Endothelial cell of umbilical vein (primary cell): ENCODE results near the gene SART1. TPM values are rescaled to one million over a fixed set of nuclear protein-coding genes. Genes with fewer than 3 reads are reported as not detected.

Experiments used
- BruUV-seq: library from RNA; stranded (reverse); fragments of 400-500 nt; replicated peaks from 2 replicates; lab custom pipeline; 2021; lab: Mats Ljungman, UMichigan
- CTCF ChIA-PET: fragments of 300-600, 350-600 bp; sonication (Branson Sonifier 250); formaldehyde crosslinking; loops from one replicate; lab custom pipeline; 2021; ENCODE audit warnings: antibody characterized with exemption, inconsistent platforms; lab: Charles Lee
- POLR2A ChIA-PET: fragments of 300-600, 350-600 bp; sonication (Branson Sonifier 250); formaldehyde crosslinking; loops from one replicate; lab custom pipeline; 2021; ENCODE audit warnings: antibody characterized with exemption, inconsistent platforms; lab: Charles Lee
- DNase-seq: peaks from one replicate; pipeline ENCODE4 v3.0.0-alpha.2; 2011; ENCODE audit warnings: low read depth, low spot score
- FAIRE-seq: peaks from 2 replicates; lab custom pipeline; 2011; peaks lifted over from hg19 to GRCh38; lab: Jason Lieb, UNC
- H2AFZ ChIP-seq: 2 replicates; pipeline ENCODE4 v1.6.0; 2012; ENCODE audit warnings: low read depth, low read length, control low read depth, inconsistent platforms
- H3K27ac ChIP-seq: 2 replicates; pipeline ENCODE4 v1.5.1; 2011; ENCODE audit warnings: low read depth, mild to moderate bottlenecking, control low read depth, low read length, moderate library complexity; ENCODE audit not compliant: insufficient read depth
- H3K27me3 ChIP-seq, 2 experiments: 2 replicates each; pipeline versions ENCODE4 v1.6.0 to v1.6.1; 2011; ENCODE audit warnings: low read length in 2 of 2, mixed read lengths in 1 of 2; ENCODE audit not compliant: control insufficient read depth in 2 of 2, insufficient read depth in 2 of 2
- H3K36me3 ChIP-seq, 2 experiments: 2 replicates in 1 of 2; 3 replicates in 1 of 2; pipeline ENCODE4 v1.5.1; 2011; ENCODE audit warnings: low read length in 2 of 2, mild to moderate bottlenecking in 1 of 2, moderate library complexity in 1 of 2; ENCODE audit not compliant: control insufficient read depth in 2 of 2, insufficient read depth in 2 of 2; ENCODE audit errors: extremely low read depth in 1 of 2
- H3K4me1 ChIP-seq: 3 replicates; pipeline ENCODE4 v1.5.1; 2011; ENCODE audit warnings: mild to moderate bottlenecking, low read length; ENCODE audit not compliant: control insufficient read depth, insufficient read depth; ENCODE audit errors: extremely low read depth
- H3K4me2 ChIP-seq: 2 replicates; pipeline ENCODE4 v1.6.1; 2011; ENCODE audit warnings: low read length, control low read depth, mixed read lengths; ENCODE audit not compliant: insufficient read depth
- H3K4me3 ChIP-seq, 3 experiments: fragments of 200-600 bp in 1 of 3; sonication (generic), shearing (Covaris generic) in 1 of 3; replicated peaks in 1 of 3; 2 replicates each; pipeline ENCODE4 v1.5.1; 2011 to 2016; ENCODE audit warnings: control low read depth in 3 of 3, low read length in 3 of 3, mild to moderate bottlenecking in 2 of 3, inconsistent platforms in 1 of 3, low read depth in 1 of 3, moderate library complexity in 1 of 3; ENCODE audit not compliant: insufficient read depth in 1 of 3
- H3K79me2 ChIP-seq: 2 replicates; pipeline ENCODE4 v1.6.0; 2012; ENCODE audit warnings: low read length, inconsistent platforms; ENCODE audit not compliant: control insufficient read depth, insufficient read depth
- H3K9ac ChIP-seq: replicated peaks from 2 replicates; pipeline ENCODE3; 2011; ENCODE audit warnings: low read length, control low read depth; ENCODE audit not compliant: insufficient read depth; ENCODE audit errors: extremely low read depth
- H3K9me1 ChIP-seq: replicated peaks from 3 replicates; pipeline ENCODE4 v1.6.0; 2011; ENCODE audit warnings: mild to moderate bottlenecking, low read length; ENCODE audit not compliant: control insufficient read depth, insufficient read depth; ENCODE audit errors: extremely low read depth
- H3K9me3 ChIP-seq: replicated peaks from 2 replicates; pipeline ENCODE4 v1.5.1; 2012; ENCODE audit warnings: low read length, inconsistent platforms; ENCODE audit not compliant: control insufficient read depth, insufficient read depth
- H4K20me1 ChIP-seq: replicated peaks from 2 replicates; pipeline ENCODE3; 2011; ENCODE audit warnings: mild to moderate bottlenecking, low read length; ENCODE audit not compliant: control insufficient read depth, insufficient read depth; ENCODE audit errors: extremely low read depth
- EZH2 ChIP-seq: IDR thresholded peaks from 2 replicates; pipeline ENCODE4 v1.6.1; 2012; ENCODE audit warnings: borderline replicate concordance, low read depth, mild to moderate bottlenecking, moderate library complexity, low read length, inconsistent platforms; ENCODE audit not compliant: severe bottlenecking
- GATA2 ChIP-seq: IDR thresholded peaks from 2 replicates; pipeline ENCODE4 v1.7.0; 2011; ENCODE audit warnings: low read depth, mild to moderate bottlenecking, moderate library complexity, mixed read lengths, low read length; ENCODE audit not compliant: insufficient read length, insufficient read depth
- MYC ChIP-seq: IDR thresholded peaks from one replicate; pipeline ENCODE4 v1.6.1; 2011; ENCODE audit warnings: mild to moderate bottlenecking, low read depth, low read length
- POLR2AphosphoS5 ChIP-seq: IDR thresholded peaks from 2 replicates; pipeline ENCODE4 v1.6.1; 2012; ENCODE audit warnings: low read depth, mild to moderate bottlenecking, control low read depth, low read length, moderate library complexity; ENCODE audit not compliant: insufficient read depth
- dilution Hi-C: fragments of 300-500 bp; cut with MboI; formaldehyde crosslinking; loops from one replicate; pipeline ENCODE4 v1.15.0; 2019; ENCODE audit warnings: low sequenced_read_pairs; ENCODE audit not compliant: extremely low pct_ligation_motif_present
- intact Hi-C: fragments of 100-400 bp; cut with micrococcal nuclease; formaldehyde crosslinking; loops from one replicate; pipeline ENCODE4 v1.10.0; 2022
- polyA plus RNA-seq, 4 experiments: library from polyadenylated mRNA; depleted of rRNA in 3 of 4; stranded (reverse) in 3 of 4; unstranded in 1 of 4; fragments of >200 nt; gene quantifications; 2 replicates each; pipeline versions ENCODE4 v1.2.1 to v1.2.3, GENCODE V29; 2011 to 2012; ENCODE audit warnings: missing spikeins in 1 of 4
- total RNA-seq: library from RNA; stranded (reverse); gene quantifications from 2 replicates; pipeline ENCODE4 v1.2.3, GENCODE V29; 2021
- TF ChIP-seq, protein P1 (sequence below), 2 donors: IDR thresholded peaks; 1 replicate in 1 of 2; 2 replicates in 1 of 2; pipeline ENCODE4 v1.5.1; 2011; ENCODE audit warnings: low read length in 2 of 2, mild to moderate bottlenecking in 2 of 2, moderate library complexity in 2 of 2, control low read depth in 1 of 2, inconsistent platforms in 1 of 2, low read depth in 1 of 2; ENCODE audit not compliant: insufficient read depth in 1 of 2; ENCODE audit errors: extremely low read depth in 1 of 2

The SART1 gene
- total and polyA plus RNA-seq, 2 donors (not counting 3 experiments of a cell fraction or from before 2014, with no cell fraction given): 21.8 to 62.7 TPM

DNA sequence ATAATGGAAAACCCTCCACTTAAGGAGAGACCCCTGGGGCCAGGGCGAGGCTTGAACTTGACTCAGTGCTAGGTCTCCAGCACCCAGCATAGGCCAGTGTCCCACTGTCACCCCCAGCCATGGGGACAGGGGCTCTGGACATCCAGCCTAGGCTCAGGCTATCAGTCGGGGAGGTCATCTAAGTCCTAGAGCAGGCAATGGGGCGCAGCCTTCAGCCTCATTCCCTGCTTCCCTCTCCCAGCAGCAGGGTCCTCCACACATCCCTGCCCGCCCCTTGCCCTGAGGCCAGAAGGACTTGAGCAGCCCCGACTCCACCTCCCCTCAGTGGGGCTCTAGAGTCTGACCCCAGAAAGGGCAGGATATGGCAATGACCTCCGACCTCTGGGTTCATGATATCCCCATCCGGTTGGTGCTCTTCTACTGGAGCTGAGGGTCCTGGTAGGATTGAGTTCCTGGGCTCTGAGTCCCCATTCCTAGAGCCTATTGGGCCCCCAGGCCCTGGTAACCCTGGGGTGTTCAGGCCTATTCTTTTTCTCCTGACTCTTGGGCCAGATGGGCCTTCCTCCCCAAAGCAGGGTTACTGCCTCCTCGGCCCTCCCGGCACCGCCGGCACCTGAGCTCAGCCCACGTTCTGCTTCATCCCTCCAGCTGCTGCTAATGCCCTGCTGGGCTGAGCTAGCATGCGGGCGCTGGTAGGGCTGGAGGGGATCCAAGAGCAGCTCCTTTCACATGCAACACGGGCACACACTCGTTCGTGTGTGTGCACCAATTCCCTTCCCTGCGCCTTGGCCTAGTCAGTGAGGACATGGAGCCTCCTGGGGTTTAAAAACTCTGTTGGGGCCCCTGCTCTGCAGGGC is 54.6 kb downstream of the SART1 start:
- Histone ChIP-seq H3K4me3 (no peak overlapping the region), H3K4me1 (peaks cover 29% of the 10 kb centered on the region), H3K9me1 (no peaks in the 10 kb centered on the region), H3K36me3 (no peaks in the 10 kb centered on the region), H3K4me2 (peak overlapping the region; percentile 17), H2AFZ (peak overlapping the region; percentile 43), H3K79me2 (no peaks in the 10 kb centered on the region), H4K20me1 (no peaks in the 10 kb centered on the region), H3K27me3 (peaks cover 2% of the 10 kb centered on the region in 2 experiments), H3K9me3 (no peaks in the 10 kb centered on the region), H3K27ac (peak overlapping the region; percentile 84), H3K9ac (peak overlapping the region; percentile 24)
- no peak for FAIRE-seq
- ChIA-PET POLR2A (no interaction called here), CTCF (interaction anchor here (0.9 to 1.8 kb wide), 4 partner anchors 11 to 125 kb away, joined by 4 to 5 read pairs (median 5); no protein-coding TSS in a partner anchor)
- DNase-seq: no peak
- intact Hi-C loops (no loop called here), dilution Hi-C loops (no loop called here)
- TF ChIP-seq, protein P1, sequence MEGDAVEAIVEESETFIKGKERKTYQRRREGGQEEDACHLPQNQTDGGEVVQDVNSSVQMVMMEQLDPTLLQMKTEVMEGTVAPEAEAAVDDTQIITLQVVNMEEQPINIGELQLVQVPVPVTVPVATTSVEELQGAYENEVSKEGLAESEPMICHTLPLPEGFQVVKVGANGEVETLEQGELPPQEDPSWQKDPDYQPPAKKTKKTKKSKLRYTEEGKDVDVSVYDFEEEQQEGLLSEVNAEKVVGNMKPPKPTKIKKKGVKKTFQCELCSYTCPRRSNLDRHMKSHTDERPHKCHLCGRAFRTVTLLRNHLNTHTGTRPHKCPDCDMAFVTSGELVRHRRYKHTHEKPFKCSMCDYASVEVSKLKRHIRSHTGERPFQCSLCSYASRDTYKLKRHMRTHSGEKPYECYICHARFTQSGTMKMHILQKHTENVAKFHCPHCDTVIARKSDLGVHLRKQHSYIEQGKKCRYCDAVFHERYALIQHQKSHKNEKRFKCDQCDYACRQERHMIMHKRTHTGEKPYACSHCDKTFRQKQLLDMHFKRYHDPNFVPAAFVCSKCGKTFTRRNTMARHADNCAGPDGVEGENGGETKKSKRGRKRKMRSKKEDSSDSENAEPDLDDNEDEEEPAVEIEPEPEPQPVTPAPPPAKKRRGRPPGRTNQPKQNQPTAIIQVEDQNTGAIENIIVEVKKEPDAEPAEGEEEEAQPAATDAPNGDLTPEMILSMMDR (IDR thresholded peaks at IDR 0.05; ENCODE audit: extremely low read depth in 1 of 2, insufficient read depth in 1 of 2, low read depth in 1 of 2, low read length in 2 of 2): no peak
- TF ChIP-seq GATA2: peak; percentile 9
- BruUV-seq: no TSS peak

DNA sequence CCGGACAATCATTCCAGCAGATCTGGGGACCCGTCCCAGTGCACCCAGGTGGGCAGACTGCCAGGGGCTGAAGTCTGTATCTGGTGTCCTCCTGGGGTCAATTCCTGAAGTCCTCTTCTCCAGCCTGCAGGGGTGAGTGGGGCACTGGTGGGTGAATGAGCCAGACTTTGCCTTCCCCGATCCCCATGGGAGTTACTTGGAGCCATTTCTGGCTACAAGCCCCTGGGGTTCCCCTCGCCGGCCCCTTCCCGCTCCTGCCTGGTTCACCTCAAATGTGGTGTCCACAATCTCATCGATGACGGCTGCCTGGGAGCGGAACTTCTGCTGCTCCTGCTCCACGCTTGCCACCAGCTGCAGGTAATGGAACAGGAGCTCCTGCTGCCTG is 55.3 kb downstream of the SART1 start:
- Histone ChIP-seq H3K27me3 (no peaks in the 10 kb centered on the region), H3K4me1 (peaks cover 35% of the 10 kb centered on the region), H3K36me3 (no peaks in the 10 kb centered on the region), H3K79me2 (no peaks in the 10 kb centered on the region), H3K4me3 (no peak overlapping the region), H4K20me1 (no peaks in the 10 kb centered on the region), H3K9ac (no peak overlapping the region), H3K4me2 (no peak overlapping the region), H3K9me1 (no peaks in the 10 kb centered on the region), H2AFZ (no peak overlapping the region), H3K9me3 (no peaks in the 10 kb centered on the region), H3K27ac (no peak overlapping the region)
- TF ChIP-seq EZH2: no peak
- no peak for TF ChIP-seq MYC
- no peak for TF ChIP-seq POLR2AphosphoS5
- ChIA-PET CTCF (no interaction called here), POLR2A (no interaction called here)
- FAIRE-seq: no peak
- no peak for DNase-seq
- intact Hi-C loops (no loop called here), dilution Hi-C loops (no loop called here)
- no TSS peak for BruUV-seq
